Endodermal cell (in vitro differentiated cells): ENCODE results near the gene TBC1D12. TPM values are rescaled to one million over a fixed set of nuclear protein-coding genes. Genes with fewer than 3 reads are reported as not detected.

ENCODE experiments used
- DNase-seq: peaks from one replicate; pipeline ENCODE4 v3.0.0-alpha.2; 2017
- H3K27ac ChIP-seq: 2 replicates; pipeline ENCODE4 v1.5.1; 2013; ENCODE audit warnings: mild to moderate bottlenecking, low read depth, low read length, moderate library complexity
- H3K27me3 ChIP-seq: 2 replicates; pipeline ENCODE4 v1.6.1; 2013; ENCODE audit warnings: mild to moderate bottlenecking, low read length, moderate library complexity; ENCODE audit not compliant: insufficient read depth, control insufficient read depth, poor library complexity, severe bottlenecking
- H3K36me3 ChIP-seq: 2 replicates; pipeline ENCODE4 v1.7.0; 2013; ENCODE audit warnings: mild to moderate bottlenecking, low read length, moderate library complexity; ENCODE audit not compliant: control insufficient read depth, insufficient read depth
- H3K4me1 ChIP-seq: one replicate; pipeline ENCODE4 v1.7.0; 2013; ENCODE audit warnings: low read length; ENCODE audit not compliant: control insufficient read depth, insufficient read depth
- H3K4me3 ChIP-seq: 2 replicates; pipeline ENCODE4 v1.5.1; 2013; ENCODE audit warnings: mild to moderate bottlenecking, low read length, moderate library complexity
- H3K9ac ChIP-seq: 2 replicates; pipeline ENCODE4 v1.6.1; 2013; ENCODE audit warnings: mild to moderate bottlenecking, low read length, moderate library complexity; ENCODE audit not compliant: poor library complexity, severe bottlenecking; ENCODE audit errors: extremely low read depth
- H3K9me3 ChIP-seq: 2 replicates; pipeline ENCODE4 v1.6.1; 2013; ENCODE audit warnings: mild to moderate bottlenecking, low read length, moderate library complexity; ENCODE audit not compliant: control insufficient read depth
- H3K27ac Mint-ChIP-seq: 2 replicates; pipeline ENCODE4 v1.8.0; 2020; ENCODE audit warnings: mixed read lengths
- H3K27me3 Mint-ChIP-seq: 2 replicates; pipeline ENCODE4 v1.8.0; 2021; ENCODE audit warnings: mild to moderate bottlenecking, mixed read lengths; ENCODE audit not compliant: insufficient read depth
- H3K36me3 Mint-ChIP-seq: 2 replicates; pipeline ENCODE4 v1.8.0; 2020; ENCODE audit warnings: low read depth, mixed read lengths
- H3K4me1 Mint-ChIP-seq: 2 replicates; pipeline ENCODE4 v1.8.0; 2020; ENCODE audit warnings: mixed read lengths
- H3K4me3 Mint-ChIP-seq: 2 replicates; pipeline ENCODE4 v1.8.0; 2020; ENCODE audit warnings: mild to moderate bottlenecking, moderate library complexity, mixed read lengths
- H3K9me3 Mint-ChIP-seq: 2 replicates; pipeline ENCODE4 v1.8.0; 2020; ENCODE audit warnings: mild to moderate bottlenecking, mixed read lengths
- WGBS, 2 experiments: methylation state at CpG; one replicate each; pipeline versions ENCODE4 v1.1.5 to v1.1.7; 2013; ENCODE audit warnings: missing lambda C conversion rate in 2 of 2, mixed read lengths in 1 of 2; ENCODE audit not compliant: insufficient coverage in 1 of 2, insufficient read length in 1 of 2; 5-methylcytosine and 5-hydroxymethylcytosine counted together
- total RNA-seq, 2 donors: library from RNA; stranded (reverse); fragmentation: NEBNext Ultra II Directional in 1 of 2; extraction: Animal tissue kit (Norgen Biotek cat#: 25700) in 1 of 2; gene quantifications; 2 replicates in 1 of 2; 3 replicates in 1 of 2; pipeline ENCODE4 v1.2.1, GENCODE V29; 2021
- TF ChIP-seq, protein P1 (sequence below): fragments of 200-600 bp; sonication (generic); conservative IDR thresholded peaks from 2 replicates; pipeline ENCODE4 v1.5.0; 2021; ENCODE audit warnings: antibody characterized with exemption, mild to moderate bottlenecking

Gene TBC1D12
- total RNA-seq, 2 donors from 2014 or later = 7.0 to 7.4 TPM

DNA sequence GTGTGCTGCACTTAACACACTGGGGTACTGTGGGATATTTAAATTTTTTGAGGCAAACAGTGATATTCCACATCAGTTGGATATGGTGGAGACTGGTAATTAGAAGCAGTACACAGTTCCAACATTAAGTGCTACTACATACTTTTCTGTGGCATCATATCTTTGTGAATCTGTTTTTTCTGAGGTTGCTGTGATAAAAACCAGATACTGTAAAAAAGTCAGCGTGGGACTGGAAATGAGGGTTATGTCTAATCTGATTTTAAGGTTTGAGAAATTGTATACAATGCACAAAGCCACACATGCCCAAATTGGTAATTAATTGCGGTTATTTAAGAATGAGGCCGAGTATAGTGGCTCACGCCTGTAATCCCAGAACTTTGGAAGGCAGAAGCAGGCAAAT, 41.2 kb downstream of the TBC1D12 start:
- Mint-ChIP-seq H3K27me3 (no peaks in the 10 kb centered on the region), H3K9me3 (no peaks in the 10 kb centered on the region), H3K27ac (no peak overlapping the region), H3K4me3 (no peak overlapping the region), H3K36me3 (peaks cover 3% of the 10 kb centered on the region), H3K4me1 (no peaks in the 10 kb centered on the region)
- no peaks in the 10 kb centered on the region for H3K9me3 ChIP-seq
- TF ChIP-seq, protein P1, sequence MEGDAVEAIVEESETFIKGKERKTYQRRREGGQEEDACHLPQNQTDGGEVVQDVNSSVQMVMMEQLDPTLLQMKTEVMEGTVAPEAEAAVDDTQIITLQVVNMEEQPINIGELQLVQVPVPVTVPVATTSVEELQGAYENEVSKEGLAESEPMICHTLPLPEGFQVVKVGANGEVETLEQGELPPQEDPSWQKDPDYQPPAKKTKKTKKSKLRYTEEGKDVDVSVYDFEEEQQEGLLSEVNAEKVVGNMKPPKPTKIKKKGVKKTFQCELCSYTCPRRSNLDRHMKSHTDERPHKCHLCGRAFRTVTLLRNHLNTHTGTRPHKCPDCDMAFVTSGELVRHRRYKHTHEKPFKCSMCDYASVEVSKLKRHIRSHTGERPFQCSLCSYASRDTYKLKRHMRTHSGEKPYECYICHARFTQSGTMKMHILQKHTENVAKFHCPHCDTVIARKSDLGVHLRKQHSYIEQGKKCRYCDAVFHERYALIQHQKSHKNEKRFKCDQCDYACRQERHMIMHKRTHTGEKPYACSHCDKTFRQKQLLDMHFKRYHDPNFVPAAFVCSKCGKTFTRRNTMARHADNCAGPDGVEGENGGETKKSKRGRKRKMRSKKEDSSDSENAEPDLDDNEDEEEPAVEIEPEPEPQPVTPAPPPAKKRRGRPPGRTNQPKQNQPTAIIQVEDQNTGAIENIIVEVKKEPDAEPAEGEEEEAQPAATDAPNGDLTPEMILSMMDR = no peak
- no peaks in the 10 kb centered on the region for H3K27me3 ChIP-seq
- DNase-seq = no peak
- H3K4me3 ChIP-seq = no peak overlapping the region
- H3K27ac ChIP-seq = no peak overlapping the region
- no peak overlapping the region for H3K9ac ChIP-seq
- H3K36me3 ChIP-seq = peaks cover 3% of the 10 kb centered on the region
- H3K4me1 ChIP-seq = no peaks in the 10 kb centered on the region
- WGBS, 2 experiments = 94 to 96% methylated on average over 3 to 4 of the region's 4 CpGs

DNA sequence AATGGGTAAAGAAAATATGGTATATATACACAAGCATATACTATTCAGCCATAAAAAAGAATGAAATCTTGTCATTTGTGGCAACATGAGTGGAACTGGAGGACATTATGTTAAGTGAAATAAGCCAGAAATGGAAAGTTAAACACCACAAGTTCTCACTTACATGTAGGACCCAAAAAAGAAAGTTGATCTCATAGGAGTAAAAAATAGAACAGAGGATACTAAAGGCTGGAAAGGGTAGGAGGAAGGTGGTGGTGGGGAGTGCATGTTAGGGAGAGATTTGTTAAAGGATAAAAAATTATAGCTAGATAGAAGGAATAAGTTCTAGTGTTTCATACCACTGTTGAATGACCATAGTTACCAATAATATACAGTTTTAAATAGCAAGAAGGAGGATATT, 48.4 kb downstream of the TBC1D12 start:
- no peak overlapping the region for H3K4me3 ChIP-seq
- Mint-ChIP-seq H3K27me3 (no peaks in the 10 kb centered on the region), H3K9me3 (peaks cover 9% of the 10 kb centered on the region), H3K36me3 (peaks cover 13% of the 10 kb centered on the region), H3K27ac (no peak overlapping the region), H3K4me3 (no peak overlapping the region), H3K4me1 (no peaks in the 10 kb centered on the region)
- no peaks in the 10 kb centered on the region for H3K4me1 ChIP-seq
- TF ChIP-seq, protein P1 = no peak
- no peak for DNase-seq
- H3K9me3 ChIP-seq = peaks cover 9% of the 10 kb centered on the region
- H3K27me3 ChIP-seq = no peaks in the 10 kb centered on the region
- no peak overlapping the region for H3K27ac ChIP-seq
- H3K9ac ChIP-seq = no peak overlapping the region
- peaks cover 5% of the 10 kb centered on the region for H3K36me3 ChIP-seq

DNA sequence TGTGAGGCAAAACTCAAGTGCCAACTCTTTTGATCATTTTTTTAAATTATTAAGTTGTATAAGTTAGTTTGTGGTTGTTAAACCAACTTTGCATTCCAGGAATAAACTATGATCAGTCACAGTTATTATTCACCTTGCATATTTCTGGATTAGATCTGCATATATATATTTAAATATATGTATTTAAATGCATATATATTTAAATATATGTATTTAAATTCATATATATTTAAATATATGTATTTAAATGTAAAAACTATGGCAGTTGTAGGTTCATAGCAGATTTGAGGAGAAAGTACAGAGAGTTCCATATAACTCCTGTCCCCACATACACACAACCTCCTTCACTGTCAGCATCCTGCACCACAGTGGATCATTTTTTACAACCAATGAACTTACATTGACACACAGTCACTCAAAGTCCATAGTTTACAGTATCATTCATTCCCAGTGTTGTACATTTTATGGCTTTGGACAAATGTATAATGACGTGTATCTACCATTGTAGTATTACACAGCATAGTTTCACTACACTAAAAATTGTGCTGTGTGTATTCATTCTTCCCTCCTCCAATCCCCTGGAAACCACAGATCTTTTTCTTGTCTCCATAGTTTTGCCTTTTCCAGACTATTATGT, 49.7 kb downstream of the TBC1D12 start:
- Histone ChIP-seq H3K27me3 (no peaks in the 10 kb centered on the region), H3K27ac (no peak overlapping the region), H3K4me3 (no peak overlapping the region), H3K4me1 (no peaks in the 10 kb centered on the region), H3K36me3 (peaks cover 5% of the 10 kb centered on the region), H3K9ac (no peak overlapping the region), H3K9me3 (peaks cover 10% of the 10 kb centered on the region)
- 100% methylated on average over 1 of the region's 1 CpG; no CpG with 5 or more reads in 1 of the 2 experiments for WGBS, 2 experiments
- Mint-ChIP-seq H3K27ac (no peak overlapping the region), H3K9me3 (peaks cover 12% of the 10 kb centered on the region), H3K27me3 (no peaks in the 10 kb centered on the region), H3K36me3 (peaks cover 16% of the 10 kb centered on the region), H3K4me3 (no peak overlapping the region), H3K4me1 (no peaks in the 10 kb centered on the region)
- no peak for DNase-seq
- TF ChIP-seq, protein P1 = no peak
